Fibroblast of skin of scalp (primary cell): Measurements from ENCODE around the gene PCSK5.
A peak's percentile ranks its signal among the peaks of the same experiment; 100 is the strongest.

Experiments used
- DNase-seq: peaks from one replicate; pipeline ENCODE4 v3.0.0-alpha.2; 2013

PCSK5 gene

DNA sequence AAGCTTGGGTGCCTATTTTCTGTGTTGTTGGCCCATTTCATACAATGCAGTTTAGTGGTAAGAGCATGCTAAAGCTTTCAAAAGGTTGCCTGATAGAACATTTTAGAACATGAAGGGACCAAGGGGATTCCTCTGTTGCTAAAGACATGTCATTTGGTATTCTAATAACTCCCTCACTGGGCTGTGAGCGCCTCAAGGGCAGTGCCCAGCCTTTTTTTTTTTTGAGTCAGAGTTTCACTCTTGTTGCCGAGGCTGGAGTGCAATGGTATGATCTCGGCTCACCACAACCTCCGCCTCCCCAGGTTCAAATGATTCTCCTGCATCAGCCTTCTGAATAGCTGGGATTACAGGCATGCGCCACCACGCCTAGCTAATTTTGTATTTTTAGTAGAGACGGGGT, 77.1 kb downstream of the PCSK5 start:
- no peak for DNase-seq

DNA sequence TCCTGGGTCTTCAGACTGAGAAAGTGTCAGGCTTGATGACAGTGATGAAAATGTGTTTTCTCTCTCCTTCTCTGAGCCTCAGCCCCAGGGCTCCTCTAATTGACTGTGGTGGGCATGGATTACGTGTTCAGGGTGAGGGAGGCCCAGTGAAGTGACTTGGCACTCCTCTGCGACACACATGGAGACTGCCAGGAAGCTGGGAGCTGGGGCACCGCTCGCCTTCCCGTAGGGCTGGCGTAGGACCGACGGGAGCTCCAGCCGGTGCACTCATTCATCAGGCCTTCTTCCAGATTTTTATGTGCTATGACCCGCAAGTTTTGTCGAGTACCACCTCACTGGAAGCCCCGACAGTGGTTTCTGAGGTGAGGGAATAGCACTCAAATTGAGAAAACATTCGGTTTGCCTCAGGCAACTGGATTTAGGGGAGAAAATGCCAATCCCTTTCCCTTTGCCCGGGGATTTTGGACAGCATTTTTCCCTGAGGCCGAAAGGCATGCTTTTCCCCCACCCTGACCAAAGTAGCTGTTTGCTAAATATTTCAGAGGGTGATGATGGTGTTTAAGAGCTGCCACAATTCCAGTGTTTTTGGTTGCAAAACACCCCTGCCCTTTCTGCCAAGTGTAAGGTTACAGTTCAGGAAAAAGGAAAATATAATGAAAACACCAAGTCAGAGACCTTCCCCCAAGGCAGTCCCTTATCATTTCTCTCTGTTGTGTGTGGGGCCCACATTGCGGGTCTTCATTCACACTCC, 83.7 kb downstream of the PCSK5 start:
- DNase-seq: no peak

DNA sequence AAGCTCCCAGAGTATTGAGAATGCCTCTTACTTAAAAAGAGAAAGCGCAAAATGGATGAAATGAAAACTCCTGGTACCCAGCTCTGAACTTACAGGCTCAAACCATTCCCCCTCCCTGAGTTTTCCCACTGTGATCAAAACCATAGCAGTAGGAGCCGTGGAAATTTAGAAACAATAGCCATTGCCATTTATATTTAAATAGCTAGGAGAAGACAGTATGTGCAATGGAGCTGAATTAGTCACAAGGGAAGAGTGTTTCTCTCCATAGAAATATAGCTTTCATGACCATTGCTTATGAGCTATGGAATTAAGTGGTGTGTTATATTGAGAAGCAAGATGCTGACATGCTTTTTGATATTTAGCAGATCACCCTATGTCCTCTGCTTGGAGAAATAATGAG, 84.6 kb downstream of the PCSK5 start:
- no peak for DNase-seq

DNA sequence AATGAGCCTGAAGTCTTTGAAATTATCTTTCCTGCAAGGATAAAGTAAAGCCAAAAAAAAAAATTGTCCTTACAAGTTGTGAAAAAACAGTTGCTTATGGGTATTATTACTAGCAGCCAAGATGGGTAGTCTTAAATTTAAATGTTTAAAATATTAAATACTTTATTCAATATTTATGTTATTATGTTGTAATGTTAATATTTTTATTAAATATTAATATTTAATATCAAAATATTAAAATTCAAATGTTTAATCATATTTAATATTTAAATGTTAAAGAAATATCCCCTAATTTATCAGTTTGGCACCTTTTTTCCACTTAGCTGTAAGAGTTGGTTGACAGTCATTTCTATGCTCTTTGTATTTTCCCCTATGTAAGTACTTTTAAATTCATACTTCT, 86.1 kb downstream of the PCSK5 start:
- DNase-seq: no peak

DNA sequence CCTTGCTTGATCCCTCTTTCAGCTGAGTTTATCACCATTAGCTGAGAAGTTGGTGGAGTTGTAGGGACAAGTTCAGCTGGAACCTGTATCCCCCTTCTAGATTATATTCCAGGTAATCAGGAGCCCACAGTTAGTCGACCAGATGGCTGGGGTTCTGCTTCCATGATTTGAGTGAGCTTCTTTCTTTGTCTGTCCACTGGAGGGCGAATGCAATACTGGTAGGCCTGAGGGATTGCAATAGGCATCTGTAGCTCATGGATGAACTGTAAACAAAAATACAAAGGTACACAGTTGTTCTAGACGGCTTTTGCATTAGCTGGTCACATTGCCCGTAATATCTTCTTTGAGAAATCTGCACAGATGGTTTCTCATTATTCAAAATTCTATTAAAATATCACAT, 88.9 kb downstream of the PCSK5 start:
- DNase-seq: no peak

- no peak for DNase-seq
Observed at GRCh38 chr9:75983319-75984045, 93.0 kb downstream of the PCSK5 start.

- DNase-seq: no peak
Observed at GRCh38 chr9:75985515-75985914, 95.0 kb downstream of the PCSK5 start.

DNA sequence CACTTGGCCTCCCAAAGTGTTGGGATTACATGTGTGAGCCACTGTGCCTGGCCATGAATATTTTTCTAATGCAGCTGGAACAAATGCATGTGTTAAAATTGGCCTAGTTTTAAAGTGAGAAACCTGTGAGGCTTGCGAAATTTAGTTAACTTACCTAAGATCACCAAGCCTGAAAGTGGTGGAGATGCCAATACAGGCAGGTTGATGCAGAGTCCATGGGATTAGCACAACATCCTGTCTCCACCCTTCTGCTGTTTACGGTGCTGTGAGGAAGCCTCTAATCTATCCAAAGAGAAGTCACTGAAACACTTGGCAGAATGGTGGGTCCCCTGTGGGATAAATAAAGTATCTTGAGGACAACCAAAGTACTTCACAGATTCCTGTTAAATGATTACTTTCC, 98.2 kb downstream of the PCSK5 start:
- DNase-seq: no peak

DNA sequence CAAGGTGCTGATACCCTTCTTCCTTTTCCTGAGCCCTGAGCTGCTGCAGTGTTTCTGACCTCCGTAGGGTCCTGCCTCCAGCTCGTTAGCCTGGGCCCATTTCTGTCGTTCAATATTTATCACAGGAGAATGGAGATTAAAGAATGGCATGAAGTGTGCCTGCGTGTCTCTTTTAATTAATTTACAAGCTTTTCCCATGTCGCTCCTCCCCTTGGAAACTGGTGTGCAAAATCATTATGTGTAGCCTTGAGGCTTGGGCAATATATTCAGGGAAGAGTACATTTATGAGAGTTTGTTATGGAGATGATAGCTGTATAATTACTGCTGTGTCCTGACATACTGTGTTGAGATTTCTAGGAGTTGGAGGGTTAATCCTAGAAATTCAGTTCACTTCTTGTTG, 99.7 kb downstream of the PCSK5 start:
- DNase-seq: no peak

- no peak for DNase-seq
Observed at GRCh38 chr9:75990576-75991304, 100.3 kb downstream of the PCSK5 start.

GRCh38 chr9:75992482-75993206, 102.2 kb downstream of the PCSK5 start:
- DNase-seq: no peak

DNA sequence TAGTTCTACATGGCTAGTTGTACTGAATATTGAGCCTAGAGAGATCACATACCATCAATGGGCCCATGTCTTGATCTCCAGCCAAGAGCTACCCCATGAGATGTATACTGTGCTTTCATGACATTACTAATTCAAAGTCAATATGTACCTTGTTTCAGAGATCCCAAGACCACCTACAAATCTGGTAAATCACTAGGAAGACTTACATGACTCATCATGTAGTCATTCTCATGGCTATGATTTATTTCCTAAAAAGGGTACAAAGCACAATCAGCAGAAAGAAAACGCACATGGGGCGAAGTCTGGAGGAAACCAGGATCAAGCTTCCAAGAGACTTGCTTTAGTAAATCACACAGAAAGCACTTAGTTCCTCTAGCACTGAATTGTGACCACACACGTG, 103.0 kb downstream of the PCSK5 start:
- peak; percentile 78 for DNase-seq

GRCh38 chr9:75995066-75995465, 104.6 kb downstream of the PCSK5 start:
- DNase-seq: no peak

GRCh38 chr9:75996726-75997125, 106.3 kb downstream of the PCSK5 start:
- no peak for DNase-seq

DNA sequence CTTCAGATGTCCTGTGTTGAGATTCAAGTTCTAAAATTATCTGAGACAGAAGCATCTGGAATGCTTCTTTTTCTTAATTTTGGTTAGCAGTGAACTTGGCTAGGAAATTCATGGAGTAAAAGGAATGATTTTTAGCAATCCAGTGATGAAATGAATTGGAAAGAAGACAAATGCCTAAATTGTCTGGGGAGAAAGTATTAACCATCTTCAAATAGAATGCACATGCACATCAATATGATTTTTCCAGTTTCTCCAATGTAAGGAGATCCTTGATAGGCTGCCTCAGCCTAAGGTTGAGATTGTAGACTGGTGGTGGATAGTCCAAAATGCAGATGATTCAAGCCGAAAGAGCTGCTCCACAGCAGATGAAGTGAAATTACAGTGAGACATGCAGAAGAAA, 106.7 kb downstream of the PCSK5 start:
- DNase-seq: peak; percentile 52

- DNase-seq: no peak
Observed at GRCh38 chr9:75998096-75998780, 107.8 kb downstream of the PCSK5 start.

DNA sequence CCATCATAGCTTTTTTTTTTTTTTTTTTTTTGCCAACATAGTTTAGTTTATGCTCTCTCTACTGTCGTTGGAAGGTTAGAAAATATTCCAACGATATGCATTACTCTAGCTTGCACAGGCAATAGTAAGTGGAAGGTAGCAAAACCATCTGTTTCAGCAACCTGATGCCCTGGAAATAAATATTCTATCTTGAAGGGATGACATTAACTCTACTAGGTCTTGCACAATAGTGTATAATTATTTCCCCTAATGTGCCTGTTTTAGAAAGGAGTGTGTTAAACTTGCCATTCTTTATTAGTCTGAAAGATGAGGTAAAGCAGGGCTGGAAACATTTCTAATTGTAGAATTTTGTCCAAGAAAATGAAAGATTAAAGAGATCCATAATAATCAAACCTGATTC, 111.0 kb downstream of the PCSK5 start:
- no peak for DNase-seq

GRCh38 chr9:76003041-76003440, 112.6 kb downstream of the PCSK5 start:
- DNase-seq: no peak

GRCh38 chr9:76004526-76004925, 114.1 kb downstream of the PCSK5 start:
- DNase-seq: no peak

DNA sequence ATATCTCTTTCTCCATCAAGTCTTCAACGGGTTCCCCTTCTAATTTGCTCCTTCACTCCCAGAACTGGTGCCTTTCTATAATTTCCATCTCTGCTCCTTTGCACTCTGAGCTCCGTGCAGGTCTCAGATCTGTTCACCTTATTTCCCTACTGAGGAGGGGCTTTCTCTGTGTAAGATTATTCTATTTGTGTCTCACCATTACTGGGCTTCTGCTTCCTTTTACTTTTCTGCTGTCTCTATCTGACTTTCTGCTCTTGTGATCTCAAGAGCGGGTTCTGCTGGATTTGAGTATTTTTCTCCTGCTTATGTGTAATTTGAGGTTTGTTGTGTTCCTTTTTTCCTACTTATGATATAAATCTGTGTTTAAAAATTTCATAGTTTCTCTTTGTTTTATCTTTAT, 117.5 kb downstream of the PCSK5 start:
- no peak for DNase-seq

DNA sequence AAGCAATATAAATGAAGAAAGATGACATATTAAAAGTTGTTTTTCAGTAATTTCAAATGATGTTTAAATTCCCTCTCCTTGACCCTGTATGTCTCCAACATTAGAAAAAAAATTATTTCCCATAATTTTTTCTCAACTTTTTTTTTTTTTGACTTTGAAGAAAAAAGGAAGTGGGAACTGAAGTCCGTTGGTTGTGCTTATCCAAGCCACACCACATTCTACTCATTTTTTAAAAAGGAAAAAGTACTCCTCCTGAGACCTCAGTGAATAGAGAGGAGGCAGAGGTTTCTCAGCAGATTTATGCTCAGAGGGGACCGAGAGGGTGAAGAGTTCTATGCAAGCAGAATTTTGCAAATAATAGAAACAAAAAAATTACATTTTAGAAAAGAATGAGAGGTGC, 123.3 kb downstream of the PCSK5 start:
- no peak for DNase-seq

- no peak for DNase-seq
Observed at GRCh38 chr9:76018235-76018634, 127.8 kb downstream of the PCSK5 start.
